HG03342 (cell line): ENCODE measurements around the gene GPR25.

Experiments
- ATAC-seq: cut with Tn5 transposase; IDR thresholded peaks from one replicate; pipeline ENCODE4 v1.9.1; 2021; ENCODE audit warnings: mild to moderate bottlenecking, moderate library complexity; ENCODE audit not compliant: unreplicated experiment

The GPR25 gene

GRCh38 chr1:200869753-200870391, 2.9 kb upstream of the GPR25 start:
- ATAC-seq: peak; percentile 43

GRCh38 chr1:200873116-200873670, 412 bp downstream of the GPR25 start:
- ATAC-seq: no peak

GRCh38 chr1:200873671-200874397, 1.1 kb downstream of the GPR25 start:
- ATAC-seq: no peak

DNA sequence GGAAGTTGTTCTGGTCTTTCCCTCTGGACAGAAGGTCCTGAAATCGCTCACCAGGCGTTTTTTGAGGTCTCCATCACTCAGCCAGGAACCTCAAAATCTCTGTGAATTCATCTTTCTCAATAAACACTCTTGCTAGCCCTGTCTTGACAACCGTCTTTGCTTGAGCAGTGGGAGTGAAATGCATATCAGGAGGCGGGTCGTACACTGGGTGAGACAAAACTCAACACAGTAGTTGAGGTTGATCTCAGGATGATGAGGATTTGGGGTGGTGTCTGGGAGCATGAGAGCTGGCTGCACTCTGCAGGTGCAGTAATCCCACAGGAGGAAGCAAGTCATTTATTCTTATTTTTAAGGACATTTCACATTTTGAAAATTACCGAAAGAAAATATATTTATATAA, 1.9 kb downstream of the GPR25 start:
- no peak for ATAC-seq

- ATAC-seq: no peak
Measured at GRCh38 chr1:200875416-200875815, 2.6 kb downstream of the GPR25 start.

DNA sequence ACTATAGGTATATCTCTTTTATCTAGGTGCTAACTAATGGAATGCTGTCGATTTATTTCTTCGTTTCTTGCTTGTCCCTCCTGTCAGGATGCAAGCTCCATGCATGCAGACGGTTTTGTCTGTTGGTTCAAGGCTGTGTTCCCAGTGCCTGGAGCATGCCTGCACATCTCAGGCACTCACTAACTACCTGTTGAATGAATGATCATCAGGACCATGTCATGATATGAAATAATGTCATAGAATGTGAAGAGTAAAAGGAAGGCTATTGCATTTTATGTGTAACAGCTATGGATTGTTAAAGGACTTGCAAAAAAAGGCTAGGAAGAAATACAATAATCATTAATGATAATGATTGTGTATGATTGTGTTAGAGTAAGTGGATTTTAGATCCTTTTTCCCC, 4.2 kb downstream of the GPR25 start:
- ATAC-seq: no peak

- ATAC-seq: peak; percentile 67
Measured at GRCh38 chr1:200877839-200878551, 5.2 kb downstream of the GPR25 start.

- no peak for ATAC-seq
Measured at GRCh38 chr1:200880212-200880611, 7.4 kb downstream of the GPR25 start.

- ATAC-seq: no peak
Measured at GRCh38 chr1:200883118-200883517, 10.3 kb downstream of the GPR25 start.

GRCh38 chr1:200885623-200886402, 13.0 kb downstream of the GPR25 start:
- no peak for ATAC-seq

DNA sequence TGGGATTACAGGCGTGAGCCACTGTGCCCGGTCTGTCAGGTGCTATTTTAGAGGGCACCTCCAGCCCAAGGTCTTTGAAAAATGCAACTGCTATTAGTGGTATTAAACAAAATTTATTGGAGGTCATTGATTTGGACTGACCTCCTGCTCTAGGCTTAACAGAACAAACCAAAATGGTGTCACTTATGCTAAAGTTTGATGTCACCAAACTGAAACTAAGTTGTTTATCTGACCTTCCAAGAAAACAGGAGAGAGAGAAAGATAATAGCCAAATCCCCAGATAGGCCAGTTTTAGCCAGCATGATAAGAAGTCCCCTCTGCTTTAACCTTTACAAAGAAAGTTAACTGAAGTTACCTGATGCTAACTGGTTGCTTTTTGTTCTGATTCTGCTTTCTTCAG, 13.8 kb downstream of the GPR25 start:
- no peak for ATAC-seq

GRCh38 chr1:200887036-200887435, 14.3 kb downstream of the GPR25 start:
- no peak for ATAC-seq

DNA sequence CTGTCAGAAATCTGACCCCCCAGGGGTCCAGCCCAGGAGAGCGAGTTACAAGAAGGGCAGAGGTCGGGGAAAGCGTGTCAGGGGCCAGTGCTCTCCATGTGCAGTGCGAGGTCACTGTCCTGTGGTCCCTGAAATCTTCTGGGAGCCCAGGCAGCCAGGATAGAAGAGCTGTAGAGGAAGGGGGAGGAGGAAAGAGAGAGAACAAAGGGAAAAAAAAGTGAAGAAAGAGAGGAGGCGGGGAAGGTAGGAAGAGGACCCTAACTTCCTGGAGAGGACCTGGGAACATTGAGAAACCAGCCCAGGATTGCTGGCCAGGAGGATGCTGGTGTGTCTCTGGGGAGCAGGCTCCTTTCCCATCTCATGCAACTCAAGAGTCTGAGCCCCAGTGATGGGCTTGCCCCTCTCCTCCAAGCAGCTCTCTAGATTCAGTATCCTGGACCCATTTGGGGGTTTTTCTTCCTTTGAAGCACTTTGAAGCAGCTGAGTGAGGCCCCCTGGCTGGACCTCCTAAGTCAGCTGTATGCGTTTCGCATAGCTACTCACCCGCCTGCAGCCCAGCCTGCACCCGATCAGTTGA, 15.1 kb downstream of the GPR25 start:
- ATAC-seq: no peak

GRCh38 chr1:200888349-200888838, 15.6 kb downstream of the GPR25 start:
- ATAC-seq: peak; percentile 89

GRCh38 chr1:200889571-200889970, 16.8 kb downstream of the GPR25 start:
- no peak for ATAC-seq

DNA sequence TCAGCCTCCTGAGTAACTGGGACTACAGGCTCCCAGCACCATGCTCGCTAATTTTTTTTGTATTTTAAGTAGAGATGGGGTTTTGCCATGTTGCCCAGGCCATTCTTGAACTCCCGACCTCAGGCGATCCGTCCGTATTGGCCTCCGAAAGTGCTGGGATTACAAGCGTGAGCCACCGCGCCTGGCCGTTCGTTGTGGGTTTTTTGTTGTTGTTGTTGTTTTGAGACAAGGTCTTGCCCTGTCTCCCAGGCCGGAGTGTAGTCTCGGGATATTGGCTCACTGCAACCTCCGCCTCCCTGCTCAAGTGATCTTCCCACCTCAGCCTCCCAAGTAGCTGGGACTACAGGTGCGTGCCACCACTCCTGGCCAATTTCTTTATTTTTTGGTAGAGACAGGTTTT, 17.2 kb downstream of the GPR25 start:
- ATAC-seq: no peak

DNA sequence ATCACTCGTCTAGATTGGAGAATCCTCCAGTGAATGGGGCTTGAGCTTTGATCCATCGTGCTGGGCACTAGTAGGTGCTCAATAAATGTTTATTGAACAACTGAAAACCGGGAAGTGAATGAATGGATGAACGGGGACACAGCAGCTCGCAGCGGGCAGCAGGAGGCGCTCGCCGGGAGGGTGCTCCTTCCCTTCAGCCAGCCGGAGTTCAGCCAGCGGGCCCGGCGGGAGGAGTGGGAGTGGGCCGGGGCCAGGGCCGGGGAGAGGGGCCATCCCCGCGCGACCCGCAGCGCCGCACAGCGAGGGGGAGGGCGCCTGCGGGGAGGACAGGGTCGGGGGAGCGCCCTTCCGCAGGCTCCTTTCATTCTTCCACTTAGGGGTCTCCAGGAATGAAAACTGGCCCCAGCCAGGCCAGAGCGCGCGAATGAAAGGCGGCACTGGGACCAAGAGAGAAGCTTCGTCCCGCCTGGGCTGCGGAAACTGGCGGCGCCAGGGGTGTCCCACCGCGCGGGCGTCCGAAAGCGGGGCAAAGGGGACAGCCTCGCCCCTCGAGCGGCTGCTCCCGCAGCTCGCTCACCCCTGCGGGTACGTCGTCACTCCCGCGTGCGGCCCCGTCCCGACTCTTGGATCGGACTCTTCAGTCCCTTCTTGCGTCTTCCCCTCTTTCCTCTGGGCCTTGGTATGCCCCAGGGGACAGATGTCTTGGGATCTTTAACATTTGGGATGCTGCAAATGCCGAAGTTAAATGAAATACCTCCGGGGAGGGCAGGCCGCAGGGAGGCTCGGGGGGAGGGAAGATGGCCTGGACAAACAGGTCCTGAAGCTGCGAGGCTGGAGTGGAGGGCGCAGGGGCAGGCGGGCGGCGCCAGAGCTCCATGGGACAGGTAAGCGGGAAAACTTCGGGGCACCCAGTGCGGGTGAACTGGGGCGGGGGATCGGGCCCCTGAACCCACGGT, 18.3 kb downstream of the GPR25 start:
- ATAC-seq: no peak

GRCh38 chr1:200891774-200892157, 19.0 kb downstream of the GPR25 start:
- no peak for ATAC-seq

DNA sequence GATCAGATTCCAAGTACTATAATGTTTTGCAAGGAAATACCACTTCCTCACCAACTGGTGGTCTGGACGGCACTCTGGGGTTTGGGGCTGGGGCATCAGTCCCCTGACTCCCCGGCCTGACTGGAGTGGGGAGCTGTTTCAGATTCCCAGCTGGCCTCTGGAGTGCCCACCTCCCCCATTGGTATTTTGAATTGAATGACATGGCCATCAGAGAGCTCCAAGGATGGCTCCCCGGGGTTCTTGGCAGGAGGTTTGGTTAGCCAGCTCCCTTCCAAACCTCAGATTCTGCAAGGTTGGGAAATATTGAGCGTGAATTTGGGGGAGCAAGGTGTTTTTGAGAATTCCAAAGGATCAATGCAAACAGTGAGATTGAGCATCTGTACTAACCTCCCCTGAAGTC, 19.8 kb downstream of the GPR25 start:
- no peak for ATAC-seq
